ENCODE measurements around the gene ATG4B.

DNA sequence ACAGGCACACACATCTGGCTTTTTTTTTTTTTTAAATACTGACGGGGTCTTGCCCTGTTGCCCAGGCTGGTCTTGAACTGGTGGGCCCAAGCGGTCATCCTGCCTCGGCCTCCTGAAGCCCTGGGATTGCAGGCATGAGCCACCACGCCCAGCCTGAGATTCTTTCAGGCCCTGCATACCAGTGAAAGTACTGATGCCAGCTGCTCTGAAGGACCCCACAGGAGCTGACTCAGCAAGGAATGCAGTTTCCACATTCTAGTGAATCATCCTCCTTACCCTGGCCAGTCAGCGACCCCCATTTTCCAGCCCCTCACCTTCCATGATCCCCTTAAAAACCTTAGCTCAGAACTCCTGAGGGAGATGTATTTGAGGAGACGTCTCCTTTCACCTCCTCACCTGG, 55.0 kb downstream of the ATG4B start:
- TF ChIP-seq, protein P1, sequence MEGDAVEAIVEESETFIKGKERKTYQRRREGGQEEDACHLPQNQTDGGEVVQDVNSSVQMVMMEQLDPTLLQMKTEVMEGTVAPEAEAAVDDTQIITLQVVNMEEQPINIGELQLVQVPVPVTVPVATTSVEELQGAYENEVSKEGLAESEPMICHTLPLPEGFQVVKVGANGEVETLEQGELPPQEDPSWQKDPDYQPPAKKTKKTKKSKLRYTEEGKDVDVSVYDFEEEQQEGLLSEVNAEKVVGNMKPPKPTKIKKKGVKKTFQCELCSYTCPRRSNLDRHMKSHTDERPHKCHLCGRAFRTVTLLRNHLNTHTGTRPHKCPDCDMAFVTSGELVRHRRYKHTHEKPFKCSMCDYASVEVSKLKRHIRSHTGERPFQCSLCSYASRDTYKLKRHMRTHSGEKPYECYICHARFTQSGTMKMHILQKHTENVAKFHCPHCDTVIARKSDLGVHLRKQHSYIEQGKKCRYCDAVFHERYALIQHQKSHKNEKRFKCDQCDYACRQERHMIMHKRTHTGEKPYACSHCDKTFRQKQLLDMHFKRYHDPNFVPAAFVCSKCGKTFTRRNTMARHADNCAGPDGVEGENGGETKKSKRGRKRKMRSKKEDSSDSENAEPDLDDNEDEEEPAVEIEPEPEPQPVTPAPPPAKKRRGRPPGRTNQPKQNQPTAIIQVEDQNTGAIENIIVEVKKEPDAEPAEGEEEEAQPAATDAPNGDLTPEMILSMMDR (IDR thresholded peaks at IDR 0.05; ENCODE audit: extremely low read depth in 1 of 2, insufficient read depth in 1 of 2, low read depth in 1 of 2, low read length in 2 of 2), result no peak
- TF ChIP-seq POLR2A (IDR thresholded peaks at IDR 0.05; ENCODE audit: low read depth, low read length) (no peak), FOS (IDR thresholded peaks at IDR 0.05; ENCODE audit: borderline replicate concordance, insufficient read depth, low read length) (no peak), EZH2 (IDR thresholded peaks at IDR 0.05; ENCODE audit: borderline replicate concordance, low read depth, low read length, severe bottlenecking) (no peak), POLR2AphosphoS5 (IDR thresholded peaks at IDR 0.05; ENCODE audit: insufficient read depth, low read depth, low read length) (no peak)
